Measurements from ENCODE around the gene FERMT1.
"Not testable (repeated sequence)": the region's sequence is repeated elsewhere in the genome, so short reads cannot be mapped to it uniquely, and the experiment has no call there.

The FERMT1 gene

DNA sequence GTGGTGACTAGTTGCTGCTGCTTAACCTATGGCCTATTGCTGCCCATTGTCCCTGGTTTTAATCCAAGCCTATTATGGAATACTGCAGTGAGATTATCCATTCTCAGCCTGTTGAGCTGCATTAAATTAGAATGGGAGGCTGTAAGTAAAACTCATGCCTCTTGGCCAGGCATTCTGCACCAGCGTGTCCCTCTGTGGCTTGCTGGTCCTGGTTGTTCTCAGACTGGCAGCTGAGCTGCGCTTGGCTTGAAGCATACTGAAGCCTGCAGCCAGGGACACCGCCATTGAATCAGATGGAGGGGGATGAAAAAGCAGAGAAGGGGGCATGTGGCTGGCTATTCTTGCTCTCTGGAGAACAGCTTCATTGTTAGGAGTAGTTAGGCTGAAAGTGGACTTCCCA is 84.6 kb downstream of the FERMT1 start:
- DNase-seq = no peak

DNA sequence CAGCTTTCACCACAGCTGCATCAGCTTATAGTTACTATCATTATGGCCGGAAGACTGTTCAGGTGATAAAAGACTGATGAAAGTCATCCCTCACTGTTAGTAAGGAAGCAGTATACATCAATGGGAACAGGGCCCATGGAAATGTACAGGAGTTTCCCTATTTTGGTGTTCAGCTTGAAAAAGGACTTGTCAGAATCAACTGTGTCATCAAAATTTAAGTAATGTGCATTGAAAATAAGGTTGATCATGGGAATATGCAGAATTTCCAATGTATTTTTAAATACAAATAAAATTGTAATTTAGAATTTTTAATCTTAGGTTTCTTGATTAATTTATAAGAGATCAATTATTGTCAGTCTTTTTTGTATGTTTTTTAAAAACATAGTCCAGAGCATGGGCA is 85.7 kb downstream of the FERMT1 start:
- DNase-seq = no peak

DNA sequence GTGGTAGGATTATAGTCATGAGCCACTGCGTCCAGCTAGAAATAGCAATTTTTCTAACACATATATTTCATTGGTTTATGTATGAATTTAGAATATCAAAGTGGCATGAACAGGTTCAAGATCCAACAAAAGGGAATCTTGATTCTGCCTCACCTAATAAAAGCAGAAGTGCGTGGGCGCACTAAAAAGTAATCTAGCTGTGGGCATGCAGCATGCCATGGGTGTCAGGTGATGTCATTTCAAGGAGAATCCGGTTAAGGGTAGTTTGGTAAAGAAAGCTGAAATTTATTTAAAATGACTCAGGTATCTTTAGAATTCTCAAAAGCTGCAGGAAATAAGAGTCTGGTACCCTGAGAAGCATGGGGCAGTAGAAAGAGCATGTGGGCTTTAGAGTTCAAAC is 86.6 kb downstream of the FERMT1 start:
- no peak for DNase-seq

DNA sequence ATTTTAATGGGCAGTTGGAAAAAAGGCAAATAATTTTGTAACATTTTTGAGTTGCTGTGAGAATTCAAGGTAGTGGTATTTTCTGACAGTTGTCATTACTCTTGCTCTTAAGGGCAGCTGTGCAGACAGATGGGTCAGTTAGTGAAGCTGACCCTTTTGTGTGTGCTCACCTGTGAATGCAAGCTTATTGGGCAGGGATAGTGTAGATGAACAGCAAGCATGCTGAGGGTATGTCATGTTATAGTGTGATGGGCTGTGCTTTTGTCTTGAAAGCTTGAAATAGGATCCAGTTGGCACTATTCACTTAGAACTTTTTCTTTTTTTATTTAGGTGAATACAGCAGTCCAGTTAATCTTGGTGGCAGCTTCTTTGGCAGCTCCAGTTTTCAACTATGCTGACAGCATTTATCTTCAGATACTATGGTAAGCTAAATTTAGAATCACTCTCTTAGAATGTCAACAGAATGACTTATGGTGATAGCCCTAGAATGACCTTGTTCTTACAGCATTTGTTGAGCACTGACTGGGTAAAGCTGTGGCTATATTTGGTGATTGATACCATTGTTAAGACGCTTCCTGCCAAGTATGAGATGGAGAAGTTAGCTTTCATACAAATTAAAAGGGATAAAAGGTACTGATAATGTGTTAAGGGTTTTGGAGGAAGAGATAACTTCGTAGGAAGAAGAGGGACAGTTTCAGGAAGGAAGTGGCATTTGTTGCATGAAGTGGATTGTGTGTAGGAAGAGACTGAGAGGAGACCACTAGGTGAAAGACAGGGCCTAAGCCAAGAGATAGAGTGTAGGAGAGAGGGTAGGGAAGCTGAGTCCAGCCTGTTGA is 88.5 kb downstream of the FERMT1 start:
- no peak for DNase-seq

DNA sequence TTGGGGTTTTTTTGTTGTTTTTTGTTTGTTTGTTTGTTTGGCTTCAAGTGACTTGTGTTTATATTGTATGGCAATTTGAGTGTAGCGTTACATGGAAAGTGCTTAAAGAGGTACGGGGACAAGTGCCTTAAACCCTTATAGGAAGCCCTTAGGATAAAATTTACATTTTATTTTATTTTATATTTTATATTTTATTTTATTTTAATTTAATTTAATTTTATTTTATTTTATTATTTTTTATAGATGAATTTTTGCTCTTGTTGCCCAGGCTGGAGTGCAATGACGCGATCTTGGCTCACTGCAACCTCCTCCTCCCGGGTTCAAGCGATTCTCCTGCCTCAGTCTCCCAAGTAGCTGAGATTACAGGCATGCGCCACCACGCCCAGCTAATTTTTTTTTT is 89.9 kb downstream of the FERMT1 start:
- not testable (repeated sequence) for DNase-seq

DNA sequence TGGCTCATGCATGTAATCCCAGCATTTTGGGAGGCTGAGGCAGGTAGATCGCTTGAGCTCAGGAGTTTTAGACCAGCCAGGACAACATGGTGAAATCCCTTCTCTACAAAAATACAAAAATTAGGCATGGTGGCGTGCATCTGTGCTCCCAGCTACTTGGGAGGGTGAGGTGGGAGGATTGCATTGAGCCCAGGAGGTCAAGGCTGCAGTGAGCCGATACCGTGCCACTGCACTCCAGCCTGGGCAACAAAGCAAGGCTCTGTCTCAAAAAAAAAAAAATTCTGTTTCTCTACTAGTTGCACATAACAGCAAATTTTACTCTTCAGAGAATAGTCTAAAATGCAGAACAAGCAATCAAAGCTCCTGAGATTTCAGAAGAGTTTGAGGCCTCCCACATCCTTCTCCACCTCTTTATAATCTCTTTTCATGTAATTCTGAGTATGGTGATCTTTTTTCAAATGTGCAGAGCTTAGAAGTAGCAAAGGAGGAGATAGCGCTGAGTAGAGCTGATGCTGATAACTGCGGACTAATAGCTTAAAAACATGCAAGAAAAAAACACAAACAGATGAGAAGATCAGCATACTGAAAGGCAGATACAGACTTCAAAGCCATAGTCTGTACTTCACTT is 92.3 kb downstream of the FERMT1 start:
- DNase-seq = no peak

DNA sequence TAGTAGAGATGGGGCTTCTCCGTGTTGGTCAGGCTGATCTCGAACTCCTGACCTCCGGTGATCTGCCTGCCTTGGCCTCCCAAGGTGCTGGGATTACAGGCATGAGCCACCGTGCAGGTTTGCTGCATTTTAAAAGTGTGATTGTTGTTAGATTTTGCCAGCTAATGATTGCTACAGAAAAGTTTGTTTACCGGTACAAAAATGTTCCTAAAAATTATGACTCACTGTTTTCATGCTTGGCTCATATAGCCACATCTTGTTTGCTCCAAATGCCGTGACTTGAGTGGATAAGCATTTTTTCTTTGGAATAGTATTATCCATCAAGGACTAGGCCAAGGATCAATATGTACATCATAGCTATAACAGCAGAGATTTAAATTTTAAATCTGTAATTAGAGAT is 93.3 kb downstream of the FERMT1 start:
- no peak for DNase-seq

DNA sequence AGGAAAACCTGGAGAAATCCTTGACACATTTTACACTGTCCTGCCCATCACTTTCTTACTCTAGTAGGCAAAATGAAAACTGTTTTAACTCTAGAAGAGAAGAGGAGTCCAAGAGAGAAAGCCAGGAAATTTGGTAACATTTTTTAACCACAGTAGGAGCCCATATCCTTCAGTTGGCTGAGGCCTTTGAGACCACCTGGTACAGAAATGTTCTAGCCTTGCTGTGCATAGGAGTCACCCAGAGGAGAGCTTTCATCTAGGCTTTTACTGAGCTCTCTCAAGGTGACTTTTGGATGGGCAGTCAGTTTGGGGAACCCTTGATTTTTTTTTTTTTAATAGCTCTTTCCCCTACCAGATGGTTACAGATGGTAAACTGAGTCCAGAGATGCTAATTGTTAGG is 94.0 kb downstream of the FERMT1 start:
- no peak for DNase-seq

DNA sequence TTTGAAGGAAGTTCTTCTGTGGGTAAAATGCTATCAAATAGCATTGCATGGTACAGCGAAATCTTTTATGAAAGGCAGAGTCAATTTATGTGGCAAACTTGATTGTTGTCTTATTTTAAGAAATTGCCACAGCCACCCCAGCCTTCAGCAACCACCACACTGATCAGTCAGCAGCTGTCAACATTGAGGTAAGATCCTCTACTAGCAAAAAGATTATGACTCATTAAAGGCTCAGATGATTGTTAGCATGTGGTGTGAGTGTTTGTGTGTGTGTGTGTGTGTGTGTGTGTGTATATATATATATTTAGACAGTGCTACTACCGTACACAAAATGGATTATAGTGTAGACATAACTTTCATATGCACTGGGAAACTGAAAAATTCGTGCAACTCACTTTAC is 96.8 kb downstream of the FERMT1 start:
- no peak for DNase-seq
